IMR-90 (cell line): Measurements from ENCODE around the gene NAA10. TPM values are rescaled to one million over a fixed set of nuclear protein-coding genes. Genes with fewer than 3 reads are reported as not detected.

Experiments used
- ATAC-seq: fragments of 200-7000 bp; cut with Tn5 transposase; 2 replicates; pipeline ENCODE4 v1.9.1; 2020; ENCODE audit warnings: low read depth, mild to moderate bottlenecking, moderate library complexity
- BruUV-seq: library from RNA; stranded (reverse); fragments of 400-500 nt; replicated peaks from 2 replicates; lab custom pipeline; 2021; lab: Mats Ljungman, UMichigan
- CTCF ChIA-PET: fragments of 300-600 bp; formaldehyde crosslinking; extraction: SDS; loops from one replicate; lab custom pipeline; 2021; ENCODE audit warnings: antibody characterized with exemption; lab: Yijun Ruan, JAX
- POLR2A ChIA-PET: fragments of 300-600 bp; sonication (Branson Sonifier 250); formaldehyde crosslinking; loops from one replicate; lab custom pipeline; 2022; ENCODE audit warnings: antibody characterized with exemption; ENCODE audit not compliant: unreplicated experiment; lab: Charles Lee
- DNase-seq: peaks from one replicate; pipeline ENCODE4 v3.0.0; 2013
- H2AFZ ChIP-seq: replicated peaks from 2 replicates; pipeline ENCODE3; 2013; ENCODE audit warnings: low read length, mild to moderate bottlenecking; ENCODE audit not compliant: poor library complexity
- H2AK5ac ChIP-seq: 2 replicates; pipeline ENCODE4 v1.6.1; 2013; ENCODE audit warnings: low read depth, low read length, inconsistent platforms
- H2AK9ac ChIP-seq: replicated peaks from 2 replicates; pipeline ENCODE3; 2013; ENCODE audit warnings: mild to moderate bottlenecking, low read depth, low read length, moderate library complexity; ENCODE audit not compliant: poor library complexity
- H2BK120ac ChIP-seq: 2 replicates; pipeline ENCODE4 v1.6.1; 2013; ENCODE audit warnings: low read depth, low read length, inconsistent platforms
- H2BK15ac ChIP-seq: 3 replicates; pipeline ENCODE4 v1.6.1; 2013; ENCODE audit warnings: low read depth, low read length, inconsistent platforms
- H2BK20ac ChIP-seq: 2 replicates; pipeline ENCODE4 v1.6.1; 2013; ENCODE audit warnings: low read depth, mild to moderate bottlenecking, inconsistent platforms, low read length, moderate library complexity
- H2BK5ac ChIP-seq: 2 replicates; pipeline ENCODE4 v1.6.1; 2013; ENCODE audit warnings: mild to moderate bottlenecking, low read depth, low read length, inconsistent platforms; ENCODE audit not compliant: poor library complexity, severe bottlenecking
- H3K14ac ChIP-seq: replicated peaks from 2 replicates; pipeline ENCODE4 v1.6.1; 2013; ENCODE audit warnings: low read depth, low read length, inconsistent platforms
- H3K18ac ChIP-seq: 2 replicates; pipeline ENCODE4 v1.6.1; 2013; ENCODE audit warnings: low read depth, low read length, control low read depth
- H3K23ac ChIP-seq: 2 replicates; pipeline ENCODE4 v1.6.1; 2013; ENCODE audit warnings: low read depth, low read length, inconsistent platforms
- H3K27ac ChIP-seq: 2 replicates; pipeline ENCODE4 v1.5.1; 2013; ENCODE audit warnings: mild to moderate bottlenecking, control low read depth, low read length; ENCODE audit not compliant: insufficient read depth
- H3K27me3 ChIP-seq: 2 replicates; pipeline ENCODE4 v1.6.1; 2013; ENCODE audit warnings: low read length; ENCODE audit not compliant: control insufficient read depth, insufficient read depth
- H3K36me3 ChIP-seq: 2 replicates; pipeline ENCODE4 v1.6.1; 2013; ENCODE audit warnings: low read length, mixed read lengths; ENCODE audit not compliant: control insufficient read depth, insufficient read depth
- H3K4ac ChIP-seq: 2 replicates; pipeline ENCODE4 v1.6.1; 2013; ENCODE audit warnings: low read depth, low read length, inconsistent platforms
- H3K4me1 ChIP-seq: 2 replicates; pipeline ENCODE4 v1.6.1; 2013; ENCODE audit warnings: low read length, mixed read lengths; ENCODE audit not compliant: control insufficient read depth, insufficient read depth
- H3K4me2 ChIP-seq: 2 replicates; pipeline ENCODE4 v1.6.1; 2013; ENCODE audit warnings: low read depth, mild to moderate bottlenecking, control low read depth, low read length, moderate library complexity
- H3K4me3 ChIP-seq: 2 replicates; pipeline ENCODE4 v1.5.1; 2013; ENCODE audit warnings: low read depth, mild to moderate bottlenecking, control low read depth, low read length, moderate library complexity; ENCODE audit not compliant: insufficient read depth
- H3K56ac ChIP-seq: 2 replicates; pipeline ENCODE4 v1.6.1; 2013; ENCODE audit warnings: low read length, inconsistent platforms; ENCODE audit not compliant: insufficient read depth; ENCODE audit errors: extremely low read depth
- H3K79me1 ChIP-seq, 2 experiments: 2 replicates each; pipeline ENCODE4 v1.6.1; 2013; ENCODE audit warnings: low read length in 2 of 2, inconsistent platforms in 1 of 2, low read depth in 1 of 2
- H3K9ac ChIP-seq: 2 replicates; pipeline ENCODE4 v1.6.1; 2013; ENCODE audit warnings: low read depth, low read length, control low read depth
- H3K9me1 ChIP-seq: 2 replicates; pipeline ENCODE4 v1.6.1; 2013; ENCODE audit warnings: low read length, inconsistent platforms; ENCODE audit not compliant: insufficient read depth
- H3K9me3 ChIP-seq: 2 replicates; pipeline ENCODE4 v1.6.1; 2013; ENCODE audit warnings: low read length; ENCODE audit not compliant: control insufficient read depth, insufficient read depth
- H4K20me1 ChIP-seq: 2 replicates; pipeline ENCODE4 v1.6.1; 2013; ENCODE audit warnings: low read length, inconsistent platforms; ENCODE audit not compliant: insufficient read depth
- H4K5ac ChIP-seq: 2 replicates; pipeline ENCODE4 v1.6.1; 2013; ENCODE audit warnings: mild to moderate bottlenecking, low read depth, low read length, control low read depth
- H4K8ac ChIP-seq, 2 experiments: 2 replicates each; pipeline ENCODE4 v1.6.1; 2013; ENCODE audit warnings: low read depth in 2 of 2, low read length in 2 of 2, control low read depth in 1 of 2, inconsistent platforms in 1 of 2
- H4K91ac ChIP-seq: 2 replicates; pipeline ENCODE4 v1.6.1; 2013; ENCODE audit warnings: low read depth, low read length, inconsistent platforms; ENCODE audit not compliant: insufficient read depth
- CTCF ChIP-seq: conservative IDR thresholded peaks from 2 replicates; pipeline ENCODE4 v1.5.1; 2012; ENCODE audit warnings: mild to moderate bottlenecking, low read depth, low read length, improper control_type of control experiment
- ELK1 ChIP-seq: fragments of 150-350 bp; IDR thresholded peaks from 2 replicates; pipeline ENCODE4 v1.6.1; 2016; ENCODE audit warnings: low read depth, mild to moderate bottlenecking, low read length, moderate library complexity, borderline replicate concordance
- MAZ ChIP-seq: IDR thresholded peaks from 2 replicates; pipeline ENCODE4 v1.6.1; 2012; ENCODE audit warnings: low read depth, mild to moderate bottlenecking, low read length, improper control_type of control experiment, moderate library complexity, borderline replicate concordance
- MXI1 ChIP-seq: IDR thresholded peaks from 2 replicates; pipeline ENCODE4 v1.6.1; 2012; ENCODE audit warnings: low read depth, mild to moderate bottlenecking, low read length, moderate library complexity, borderline replicate concordance
- NFE2L2 ChIP-seq: fragments of 150-350 bp; IDR thresholded peaks from 2 replicates; pipeline ENCODE4 v1.6.1; 2016; ENCODE audit warnings: low read depth, mild to moderate bottlenecking, low read length
- WGBS, 2 experiments: methylation state at CpG; one replicate each; pipeline versions ENCODE4 v1.1.5 to v1.1.7; 2013; ENCODE audit warnings: missing lambda C conversion rate in 2 of 2; ENCODE audit not compliant: insufficient read length in 1 of 2; ENCODE audit errors: extremely low coverage in 2 of 2; 5-methylcytosine and 5-hydroxymethylcytosine counted together
- dilution Hi-C: fragments of 300-500 bp; cut with HindIII; formaldehyde crosslinking; loops from one replicate; pipeline ENCODE4 v1.14.3; 2018; ENCODE audit warnings: low sequenced_read_pairs; ENCODE audit not compliant: unreplicated experiment
- in situ Hi-C: fragments of 300-500 bp; cut with MboI; formaldehyde crosslinking; loops from 3 replicates; pipeline ENCODE4 v1.14.3; 2019; ENCODE audit warnings: low sequenced_read_pairs, inconsistent platforms, mixed read lengths
- intact Hi-C: fragments of 100-400 bp; cut with micrococcal nuclease; formaldehyde crosslinking; loops from 2 replicates; pipeline ENCODE4 v1.10.0; 2022
- polyA plus RNA-seq, 3 experiments: library from polyadenylated mRNA; depleted of rRNA; stranded (reverse); fragments of >200 nt; gene quantifications; 2 replicates each; pipeline ENCODE4 v1.2.3, GENCODE V29; 2012; ENCODE audit warnings: low replicate concordance in 1 of 3
- total RNA-seq: library from RNA; depleted of rRNA; stranded (reverse); fragments of >200 nt; gene quantifications from 2 replicates; pipeline ENCODE4 v1.2.3, GENCODE V29; 2012

Gene NAA10
- total and polyA plus RNA-seq, 2 of the 4 experiments (the other 2 are of a cell fraction), result 98.6 to 172 TPM

GRCh38 chrX:153926552-153926857 is 8.3 kb downstream of the NAA10 start:
- POLR2A ChIA-PET, result no interaction called here

More at GRCh38 chrX:153926552-153926857, 8.3 kb downstream of the NAA10 start:
- no peak overlapping the region for H3K9ac ChIP-seq
- no TSS peak for BruUV-seq
- dilution Hi-C loops, result no loop called here
- H2AK5ac ChIP-seq, result no peak overlapping the region
- DNase-seq (no peak), ATAC-seq (no peak)
- H3K9me3 ChIP-seq, result no peaks in the 10 kb centered on the region
- H3K23ac ChIP-seq, result no peak overlapping the region; the same call in 1 of the 2 replicates
- no peak overlapping the region for H3K4ac ChIP-seq
- H2BK120ac ChIP-seq, result no peak overlapping the region
- H2BK20ac ChIP-seq, result no peak overlapping the region
- H3K36me3 ChIP-seq, result peaks cover 16% of the 10 kb centered on the region
- no peak overlapping the region; a peak in 1 of 4 replicates for H4K8ac ChIP-seq
- intact Hi-C loops, result loop anchor here (5.0 kb wide), 1 partner anchor 134 kb away; the partner anchor contains the start of genes IDH3G and SSR4
- H3K4me3 ChIP-seq, result no peak overlapping the region
- peaks cover 2% of the 10 kb centered on the region for H3K4me1 ChIP-seq
- H4K91ac ChIP-seq, result peak overlapping the region; percentile 21; the same call in 1 of the 2 replicates
- no peak overlapping the region for H3K27ac ChIP-seq
- peaks cover 0 to 7% of the 10 kb centered on the region in 2 experiments; a peak in 2 of 4 replicates for H3K79me1 ChIP-seq
- no peak overlapping the region for H2BK15ac ChIP-seq
- no peak overlapping the region for H2BK5ac ChIP-seq
- peak overlapping the region; percentile 97 for H2AK9ac ChIP-seq
- H4K20me1 ChIP-seq, result peaks cover 2% of the 10 kb centered on the region
- TF ChIP-seq MAZ, result no peak
- no peak for TF ChIP-seq MXI1
- no peak for TF ChIP-seq ELK1
- no peak for TF ChIP-seq CTCF
- TF ChIP-seq NFE2L2, result no peak
- no peak overlapping the region for H3K56ac ChIP-seq
- no peak overlapping the region for H3K4me2 ChIP-seq
- in situ Hi-C loops, result no loop called here
- no peak overlapping the region for H3K18ac ChIP-seq
- H3K27me3 ChIP-seq, result no peaks in the 10 kb centered on the region; the same call in 1 of the 2 replicates
- WGBS, 2 experiments, result no CpG with 5 or more reads among the region's 4 CpGs
- no peaks in the 10 kb centered on the region; the same call in 1 of the 2 replicates for H3K9me1 ChIP-seq
- CTCF ChIA-PET, result no interaction called here
- H2AFZ ChIP-seq, result peak overlapping the region; percentile 61
- H3K14ac ChIP-seq, result no peak overlapping the region
- H4K5ac ChIP-seq, result no peak overlapping the region
